Measurements from ENCODE around the gene ANTKMT.
A peak's percentile ranks its signal among the peaks of the same experiment; 100 is the strongest.

ANTKMT gene

GRCh38 chr16:718922-719321, 2.0 kb upstream of the ANTKMT start:
- Histone ChIP-seq H3K56ac (ENCODE audit: low read length) (no peak overlapping the region), H3K4me2 (ENCODE audit: low read length) (no peak overlapping the region), H2AK5ac (ENCODE audit: low read length) (no peak overlapping the region), H3K27ac (ENCODE audit: low read depth, low read length) (no peak overlapping the region), H3K79me2 (ENCODE audit: control insufficient read depth, insufficient read depth, low read length) (no peaks in the 10 kb centered on the region), H3K36me3 (ENCODE audit: control insufficient read depth, insufficient read depth, low read length) (no peaks in the 10 kb centered on the region), H2BK120ac (ENCODE audit: low read depth, low read length) (no peak overlapping the region), H3K79me1 (ENCODE audit: low read length) (no peaks in the 10 kb centered on the region), H3K18ac (ENCODE audit: low read length) (no peak overlapping the region), H3K4me3 (ENCODE audit: low read length) (no peak overlapping the region), H3K4me1 (ENCODE audit: control insufficient read depth, low read depth, low read length) (peaks cover 4% of the 10 kb centered on the region), H4K5ac (ENCODE audit: low read length) (no peak overlapping the region), H3K27me3 (ENCODE audit: insufficient read depth, low read length, poor library complexity) (peaks cover 7% of the 10 kb centered on the region), H4K8ac (ENCODE audit: low read depth, low read length) (no peak overlapping the region), H3K4ac (ENCODE audit: low read depth, low read length) (no peak overlapping the region), H2BK5ac (ENCODE audit: low read length) (no peak overlapping the region), H2BK15ac (replicated peaks; ENCODE audit: low read depth) (no peak overlapping the region), H3K9ac (ENCODE audit: low read length) (no peak overlapping the region), H3K23ac (ENCODE audit: low read length) (no peak overlapping the region)
- WGBS (ENCODE audit: extremely low coverage, insufficient coverage, low lambda C conversion rate), result no CpG with 5 or more reads among the region's 6 CpGs
- no peak for DNase-seq

- H2BK120ac ChIP-seq (ENCODE audit: low read depth, low read length), result no peak overlapping the region
- no peak overlapping the region for H3K27ac ChIP-seq (ENCODE audit: low read depth, low read length)
- no peak overlapping the region for H3K4ac ChIP-seq (ENCODE audit: low read depth, low read length)
- peak overlapping the region; percentile 92 for H3K4me2 ChIP-seq (ENCODE audit: low read length)
- no peak overlapping the region for H2BK5ac ChIP-seq (ENCODE audit: low read length)
- no peak overlapping the region for H4K5ac ChIP-seq (ENCODE audit: low read length)
- H3K9ac ChIP-seq (ENCODE audit: low read length), result peak overlapping the region; percentile 95
- H3K27me3 ChIP-seq (ENCODE audit: insufficient read depth, low read length, poor library complexity), result peaks cover 7% of the 10 kb centered on the region
- H3K23ac ChIP-seq (ENCODE audit: low read length), result no peak overlapping the region
- H3K4me3 ChIP-seq (ENCODE audit: low read length), result no peak overlapping the region
- no peaks in the 10 kb centered on the region for H3K79me1 ChIP-seq (ENCODE audit: low read length)
- no peak overlapping the region for H2BK15ac ChIP-seq (replicated peaks; ENCODE audit: low read depth)
- no peak for DNase-seq
- H3K36me3 ChIP-seq (ENCODE audit: control insufficient read depth, insufficient read depth, low read length), result no peaks in the 10 kb centered on the region
- H3K4me1 ChIP-seq (ENCODE audit: control insufficient read depth, low read depth, low read length), result peaks cover 4% of the 10 kb centered on the region
- WGBS (ENCODE audit: extremely low coverage, insufficient coverage, low lambda C conversion rate), result no CpG with 5 or more reads among the region's 16 CpGs
- no peak overlapping the region for H3K18ac ChIP-seq (ENCODE audit: low read length)
- no peak overlapping the region for H4K8ac ChIP-seq (ENCODE audit: low read depth, low read length)
- no peaks in the 10 kb centered on the region for H3K79me2 ChIP-seq (ENCODE audit: control insufficient read depth, insufficient read depth, low read length)
- H3K56ac ChIP-seq (ENCODE audit: low read length), result peak overlapping the region; percentile 98
- H2AK5ac ChIP-seq (ENCODE audit: low read length), result no peak overlapping the region
Observed at GRCh38 chr16:719815-720446, 1.0 kb upstream of the ANTKMT start.

GRCh38 chr16:720447-720989, 428 bp upstream of the ANTKMT start:
- H4K8ac ChIP-seq (ENCODE audit: low read depth, low read length), result no peak overlapping the region
- H3K79me2 ChIP-seq (ENCODE audit: control insufficient read depth, insufficient read depth, low read length), result no peaks in the 10 kb centered on the region
- WGBS (ENCODE audit: extremely low coverage, insufficient coverage, low lambda C conversion rate), result no CpG with 5 or more reads among the region's 38 CpGs
- peak overlapping the region; percentile 35 for H3K18ac ChIP-seq (ENCODE audit: low read length)
- H3K56ac ChIP-seq (ENCODE audit: low read length), result peak overlapping the region; percentile 98
- no peak overlapping the region for H4K5ac ChIP-seq (ENCODE audit: low read length)
- peak overlapping the region; percentile 92 for H3K4me2 ChIP-seq (ENCODE audit: low read length)
- peak overlapping the region; percentile 80 for H3K27ac ChIP-seq (ENCODE audit: low read depth, low read length)
- peaks cover 4% of the 10 kb centered on the region for H3K27me3 ChIP-seq (ENCODE audit: insufficient read depth, low read length, poor library complexity)
- H3K4ac ChIP-seq (ENCODE audit: low read depth, low read length), result peak overlapping the region; percentile 50
- no peaks in the 10 kb centered on the region for H3K79me1 ChIP-seq (ENCODE audit: low read length)
- H3K23ac ChIP-seq (ENCODE audit: low read length), result peak overlapping the region; percentile 66
- peak overlapping the region; percentile 95 for H3K9ac ChIP-seq (ENCODE audit: low read length)
- H3K36me3 ChIP-seq (ENCODE audit: control insufficient read depth, insufficient read depth, low read length), result no peaks in the 10 kb centered on the region
- no peak overlapping the region for H2BK15ac ChIP-seq (replicated peaks; ENCODE audit: low read depth)
- no peak overlapping the region for H2BK120ac ChIP-seq (ENCODE audit: low read depth, low read length)
- peaks cover 4% of the 10 kb centered on the region for H3K4me1 ChIP-seq (ENCODE audit: control insufficient read depth, low read depth, low read length)
- no peak overlapping the region for H2AK5ac ChIP-seq (ENCODE audit: low read length)
- H3K4me3 ChIP-seq (ENCODE audit: low read length), result peak overlapping the region; percentile 65
- peak; percentile 83 for DNase-seq
- H2BK5ac ChIP-seq (ENCODE audit: low read length), result peak overlapping the region; percentile 89

- Histone ChIP-seq H3K4me2 (ENCODE audit: low read length) (no peak overlapping the region), H3K27ac (ENCODE audit: low read depth, low read length) (no peak overlapping the region), H3K36me3 (ENCODE audit: control insufficient read depth, insufficient read depth, low read length) (no peaks in the 10 kb centered on the region), H3K4me1 (ENCODE audit: control insufficient read depth, low read depth, low read length) (peaks cover 4% of the 10 kb centered on the region), H3K4ac (ENCODE audit: low read depth, low read length) (no peak overlapping the region), H4K5ac (ENCODE audit: low read length) (no peak overlapping the region), H3K23ac (ENCODE audit: low read length) (no peak overlapping the region), H3K79me2 (ENCODE audit: control insufficient read depth, insufficient read depth, low read length) (no peaks in the 10 kb centered on the region), H2BK15ac (replicated peaks; ENCODE audit: low read depth) (no peak overlapping the region), H3K4me3 (ENCODE audit: low read length) (no peak overlapping the region), H3K9ac (ENCODE audit: low read length) (no peak overlapping the region), H4K8ac (ENCODE audit: low read depth, low read length) (no peak overlapping the region), H3K27me3 (ENCODE audit: insufficient read depth, low read length, poor library complexity) (no peaks in the 10 kb centered on the region), H3K56ac (ENCODE audit: low read length) (peak overlapping the region; percentile 49), H3K79me1 (ENCODE audit: low read length) (no peaks in the 10 kb centered on the region), H2BK120ac (ENCODE audit: low read depth, low read length) (no peak overlapping the region), H3K18ac (ENCODE audit: low read length) (no peak overlapping the region), H2BK5ac (ENCODE audit: low read length) (no peak overlapping the region), H2AK5ac (ENCODE audit: low read length) (no peak overlapping the region)
- no CpG with 5 or more reads among the region's 51 CpGs for WGBS (ENCODE audit: extremely low coverage, insufficient coverage, low lambda C conversion rate)
- no peak for DNase-seq
Observed at GRCh38 chr16:721765-722540, 1.0 kb downstream of the ANTKMT start.

- Histone ChIP-seq H4K8ac (ENCODE audit: low read depth, low read length) (no peak overlapping the region), H2BK5ac (ENCODE audit: low read length) (no peak overlapping the region), H3K4ac (ENCODE audit: low read depth, low read length) (no peak overlapping the region), H2BK120ac (ENCODE audit: low read depth, low read length) (no peak overlapping the region), H3K79me1 (ENCODE audit: low read length) (no peaks in the 10 kb centered on the region), H3K9ac (ENCODE audit: low read length) (no peak overlapping the region), H3K18ac (ENCODE audit: low read length) (no peak overlapping the region), H2BK15ac (replicated peaks; ENCODE audit: low read depth) (no peak overlapping the region), H2AK5ac (ENCODE audit: low read length) (no peak overlapping the region), H3K27ac (ENCODE audit: low read depth, low read length) (no peak overlapping the region), H3K79me2 (ENCODE audit: control insufficient read depth, insufficient read depth, low read length) (no peaks in the 10 kb centered on the region), H3K23ac (ENCODE audit: low read length) (no peak overlapping the region), H3K56ac (ENCODE audit: low read length) (no peak overlapping the region), H3K36me3 (ENCODE audit: control insufficient read depth, insufficient read depth, low read length) (no peaks in the 10 kb centered on the region), H3K27me3 (ENCODE audit: insufficient read depth, low read length, poor library complexity) (no peaks in the 10 kb centered on the region), H3K4me2 (ENCODE audit: low read length) (no peak overlapping the region), H4K5ac (ENCODE audit: low read length) (no peak overlapping the region), H3K4me3 (ENCODE audit: low read length) (no peak overlapping the region), H3K4me1 (ENCODE audit: control insufficient read depth, low read depth, low read length) (peaks cover 4% of the 10 kb centered on the region)
- no peak for DNase-seq
- WGBS (ENCODE audit: extremely low coverage, insufficient coverage, low lambda C conversion rate), result no CpG with 5 or more reads among the region's 24 CpGs
Observed at GRCh38 chr16:722835-723633, 2.1 kb downstream of the ANTKMT start.

Data from mesendoderm (in vitro differentiated cells).